Stimulated activated CD4-positive, alpha-beta T cell treated with anti-CD3 and anti-CD28 coated beads, Interleukin-15, amount 100 ng/mL, for 48 hours (primary cell): Measurements from ENCODE around the gene SPOCK1.

Source experiments
- DNase-seq, 2 donors: peaks; one replicate each; pipeline ENCODE4 v3.0.0-alpha.2; 2020; ENCODE audit warnings: low read depth in 2 of 2

The SPOCK1 gene

DNA sequence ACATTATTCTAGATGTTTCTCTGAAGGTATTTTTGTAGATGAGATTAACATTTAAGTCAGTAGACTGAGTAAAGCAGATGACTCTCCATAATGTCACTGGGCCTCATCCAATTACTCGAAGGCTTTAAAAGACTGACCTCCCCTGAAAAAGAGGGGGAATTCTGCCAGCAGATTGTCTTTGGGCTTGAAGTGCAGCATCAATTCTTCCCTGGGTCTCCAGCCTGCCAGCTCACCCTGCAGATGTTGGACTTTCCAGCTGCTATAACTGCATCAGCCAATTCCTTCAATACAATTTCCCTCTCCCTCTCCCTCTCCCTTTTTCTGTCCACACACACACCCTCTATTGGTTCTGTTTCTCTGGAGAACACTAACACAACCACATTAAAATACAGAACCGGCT lies 472.8 kb downstream of the SPOCK1 start:
- DNase-seq, result no peak

DNA sequence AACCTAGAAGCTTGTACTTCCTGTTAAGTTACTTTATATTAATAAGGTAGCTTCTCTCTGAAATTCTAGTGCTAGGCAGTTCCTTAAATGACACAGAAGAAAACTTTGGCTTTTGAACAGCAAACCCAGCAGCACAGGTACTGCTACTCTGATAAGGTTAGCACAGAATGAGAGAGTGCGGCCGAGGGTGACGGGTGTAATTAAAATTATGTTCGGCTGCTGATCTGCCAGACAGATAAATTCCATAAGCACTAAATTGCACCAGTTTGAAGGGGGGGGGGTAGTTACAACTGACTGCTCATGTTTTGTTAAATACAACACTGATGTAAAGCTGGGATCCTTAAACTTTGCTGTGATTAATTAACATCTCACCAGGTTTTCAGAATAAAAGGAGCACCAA lies 475.1 kb downstream of the SPOCK1 start:
- DNase-seq, result no peak

DNA sequence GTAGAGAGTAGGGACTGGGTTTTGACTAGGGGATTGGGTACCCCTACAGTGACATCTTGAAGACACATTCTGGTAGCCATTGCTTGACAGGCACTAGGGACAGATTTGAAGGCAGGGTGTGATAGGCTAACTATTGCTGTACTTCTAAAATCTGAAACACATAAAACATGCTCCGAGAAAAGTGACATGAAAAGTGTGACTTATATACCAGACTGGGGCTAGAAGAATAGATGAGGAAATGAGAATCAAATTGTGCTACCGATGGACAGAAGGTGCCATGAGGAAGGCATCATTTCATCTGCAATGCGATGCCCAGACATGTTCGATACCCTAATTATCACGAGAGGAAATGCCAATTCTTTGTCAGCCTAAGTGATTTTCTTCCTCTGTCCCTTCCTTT lies 475.8 kb downstream of the SPOCK1 start:
- DNase-seq, result no peak

DNA sequence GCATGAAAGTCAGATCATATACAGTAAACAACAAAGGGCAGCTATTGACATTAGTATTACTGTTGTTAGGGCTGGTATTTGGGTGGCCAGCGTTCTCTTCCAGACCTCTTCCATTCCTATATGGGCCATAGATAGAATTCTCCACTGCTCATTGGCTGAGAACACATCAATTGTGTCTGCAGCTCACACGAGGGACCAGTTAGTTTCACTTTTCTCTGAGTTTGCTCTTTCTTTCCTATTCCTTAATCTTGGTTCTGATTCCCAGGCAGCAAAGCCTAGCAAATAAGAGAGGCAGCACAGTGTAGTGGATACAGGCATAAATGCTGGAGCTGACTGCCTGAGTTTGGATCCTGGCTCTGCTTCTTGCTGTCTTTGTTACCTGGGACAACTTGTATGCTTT lies 476.4 kb downstream of the SPOCK1 start:
- DNase-seq, result no peak

DNA sequence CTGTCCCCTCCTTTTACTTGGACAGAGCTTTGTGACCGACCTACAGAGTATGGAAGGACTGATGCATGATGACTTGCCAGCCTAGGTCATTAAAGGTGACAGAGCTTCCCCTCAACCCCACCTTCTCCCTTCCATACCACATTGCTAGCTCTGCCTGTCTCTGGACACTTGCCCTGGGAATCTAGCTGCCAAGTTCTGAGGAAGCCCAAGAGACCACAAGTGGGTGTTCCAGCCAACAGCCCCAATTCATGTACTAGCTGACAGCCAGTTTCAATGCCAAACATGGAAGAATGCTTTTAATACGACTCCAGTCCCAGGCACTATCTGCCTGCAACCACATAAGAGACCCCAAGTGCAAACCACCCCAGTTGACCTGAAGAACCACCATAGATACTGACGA lies 477.1 kb downstream of the SPOCK1 start:
- DNase-seq, result no peak

DNA sequence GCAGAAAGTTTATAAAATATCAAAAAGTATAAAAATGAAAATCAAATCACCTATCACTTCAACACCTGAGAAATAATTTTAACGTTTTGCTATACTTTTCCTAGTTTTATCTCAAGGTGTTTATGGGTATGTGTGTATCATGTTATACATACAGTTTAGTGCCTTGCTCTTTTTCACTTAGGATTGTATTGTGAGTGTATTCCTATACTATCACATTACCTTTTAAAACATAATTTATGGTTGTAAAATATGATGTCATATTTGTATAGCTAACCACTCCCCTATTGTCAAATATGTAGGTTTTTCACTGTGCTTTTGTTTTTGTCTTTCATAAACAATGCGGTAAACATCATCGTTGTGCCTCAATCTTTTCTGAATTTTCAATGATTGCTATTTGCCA lies 479.9 kb downstream of the SPOCK1 start:
- DNase-seq, result no peak

DNA sequence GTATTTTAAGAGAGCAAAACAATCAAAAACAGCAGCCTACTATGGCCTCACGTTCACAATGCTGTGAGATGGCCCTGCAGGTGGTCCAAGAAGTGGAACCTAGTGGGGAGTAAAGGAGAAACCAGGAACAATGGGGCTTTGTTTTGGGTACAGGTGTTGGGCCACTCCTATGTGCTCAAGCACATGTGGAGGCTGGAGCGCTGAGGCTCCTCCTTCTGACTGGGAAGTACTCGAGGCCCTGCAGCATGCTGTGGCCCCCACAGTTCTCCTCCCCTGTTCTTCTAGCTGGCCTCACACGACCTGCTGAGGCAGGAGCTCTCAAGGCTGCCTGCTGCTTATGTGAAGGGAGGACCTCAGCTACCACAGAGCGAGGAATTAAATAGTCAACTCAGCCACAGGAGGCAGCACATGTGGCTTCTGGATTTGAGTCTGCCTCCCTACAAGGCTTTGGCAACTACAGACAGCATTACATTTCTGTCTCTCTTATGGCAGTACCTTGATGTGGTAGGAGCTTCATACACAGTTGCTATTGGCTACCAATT lies 482.3 kb downstream of the SPOCK1 start:
- no peak for DNase-seq

DNA sequence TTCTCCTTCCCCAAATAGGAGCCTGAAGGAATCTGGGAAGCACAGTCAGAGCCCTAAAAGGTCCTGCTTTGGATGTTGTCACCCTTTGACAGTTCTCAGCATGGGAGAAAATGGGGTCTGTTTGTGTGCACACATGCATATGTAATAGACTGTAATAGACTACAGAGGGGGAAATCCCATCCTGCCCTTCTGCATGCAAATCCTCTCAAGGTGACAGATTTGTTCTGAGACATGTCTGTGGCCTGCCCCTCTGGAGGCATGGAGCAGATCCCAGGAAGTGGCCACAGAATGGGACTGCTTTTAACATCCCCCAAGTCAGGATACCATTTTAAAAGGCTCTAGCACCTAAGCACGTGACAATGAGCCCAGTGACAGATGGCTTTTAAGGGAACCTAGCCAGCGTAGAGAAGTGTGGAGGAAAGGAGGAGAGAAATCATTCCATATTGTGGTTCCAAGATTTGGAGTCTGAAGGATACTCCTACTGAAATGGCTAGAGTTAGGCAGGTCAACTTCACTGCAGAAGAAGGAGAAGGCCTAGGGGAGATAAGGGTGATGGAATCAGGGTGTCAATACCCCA lies 483.5 kb downstream of the SPOCK1 start:
- DNase-seq, result no peak

DNA sequence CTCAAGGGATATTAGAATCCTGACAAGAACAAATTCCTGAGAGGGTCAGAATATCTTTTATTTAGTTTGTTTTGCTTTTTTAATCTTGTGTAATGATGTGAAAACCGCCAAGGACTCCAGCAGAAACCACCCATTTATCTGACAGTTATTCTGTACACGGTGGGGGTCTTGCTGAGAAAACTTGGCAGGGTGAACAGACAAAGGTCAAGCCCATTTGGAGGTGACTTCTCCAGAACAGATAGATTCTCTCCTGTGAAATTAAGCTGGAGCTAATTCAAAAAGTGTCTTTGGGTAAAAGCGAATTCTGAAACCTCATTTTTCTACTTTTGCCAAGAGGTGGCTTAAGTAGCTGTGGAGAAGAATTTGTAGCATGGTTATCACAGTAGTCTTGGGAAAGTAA lies 484.4 kb downstream of the SPOCK1 start:
- DNase-seq, result no peak

DNA sequence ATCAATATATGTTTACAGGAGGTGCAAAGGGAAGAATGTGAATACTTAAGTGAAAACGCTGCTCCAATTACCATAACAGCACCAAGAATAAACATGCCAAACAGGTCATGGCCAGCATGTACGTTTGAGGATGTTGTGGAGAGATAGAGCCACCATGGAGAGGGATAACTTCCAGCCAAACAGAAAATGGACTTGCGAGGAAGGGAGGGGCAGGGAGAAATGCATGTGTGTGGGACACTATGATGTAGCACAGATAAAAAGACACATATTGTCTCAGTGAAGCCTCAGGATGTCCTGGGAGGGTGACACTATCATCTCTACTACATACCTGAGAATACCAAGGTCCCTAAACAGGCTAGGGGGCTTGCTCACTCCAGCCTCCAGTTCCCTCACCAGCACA lies 488.9 kb downstream of the SPOCK1 start:
- DNase-seq, result no peak

DNA sequence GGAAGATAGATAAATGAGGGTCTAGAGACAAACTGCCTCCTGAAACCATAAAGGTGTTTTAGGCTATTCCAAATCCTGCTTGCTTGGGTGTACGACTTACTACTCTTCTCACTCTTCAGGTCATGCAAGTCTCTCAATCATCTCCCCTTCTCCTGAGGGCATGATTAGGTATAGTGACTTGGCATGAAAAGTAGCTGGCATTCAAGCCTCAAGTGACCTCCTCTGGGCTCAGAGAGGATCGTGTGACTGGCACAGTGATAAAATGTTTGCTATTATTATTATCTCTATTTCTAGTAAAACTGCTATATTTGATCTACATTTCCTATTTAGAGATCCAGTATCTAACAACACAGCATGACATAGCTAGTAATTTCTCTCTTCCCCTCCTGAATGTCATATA lies 494.8 kb downstream of the SPOCK1 start:
- no peak for DNase-seq

DNA sequence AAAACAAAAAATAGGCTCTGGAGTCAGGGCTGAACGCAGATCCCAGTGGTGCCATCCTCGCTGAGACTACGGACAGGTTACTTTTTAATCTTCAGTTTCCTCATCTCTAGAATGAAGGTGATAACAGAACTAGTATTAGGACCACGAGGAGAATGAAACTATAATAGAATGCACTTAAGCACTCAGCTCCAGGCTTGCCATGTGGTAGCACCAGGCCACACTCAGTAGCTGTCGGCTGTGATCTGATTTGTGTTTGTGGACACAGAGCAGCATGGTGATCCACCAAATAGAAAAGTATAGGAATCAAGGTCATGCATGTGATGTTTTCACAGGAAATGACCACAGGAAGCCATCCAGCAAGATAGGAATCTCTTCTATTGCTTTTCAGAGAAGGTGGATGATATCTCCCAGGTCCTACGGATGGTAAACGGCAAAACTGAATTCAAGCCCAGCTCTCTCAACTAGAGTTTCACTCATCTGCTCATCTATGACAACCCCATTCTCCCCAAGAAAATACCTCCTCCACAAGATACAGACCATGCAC lies 498.0 kb downstream of the SPOCK1 start:
- DNase-seq, result no peak

DNA sequence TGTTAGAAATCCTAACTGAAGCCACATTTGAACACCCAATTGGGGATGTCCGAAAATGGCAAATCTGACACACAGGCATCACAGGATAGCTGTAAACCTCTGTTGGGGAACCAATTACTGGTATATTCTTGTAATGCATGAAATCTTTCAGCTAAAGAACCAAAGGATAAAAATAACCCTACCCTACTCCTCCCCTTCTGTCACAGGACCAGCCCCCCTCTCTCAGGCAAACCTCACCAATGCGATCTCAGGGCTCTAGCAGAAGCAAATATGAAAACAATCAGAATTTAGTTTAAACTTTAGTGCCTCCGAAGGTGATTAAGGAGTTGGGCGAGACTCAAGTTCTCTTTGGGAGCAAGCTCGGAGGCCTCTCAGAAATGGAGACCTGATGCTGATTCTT lies 499.3 kb downstream of the SPOCK1 start:
- DNase-seq, result no peak

DNA sequence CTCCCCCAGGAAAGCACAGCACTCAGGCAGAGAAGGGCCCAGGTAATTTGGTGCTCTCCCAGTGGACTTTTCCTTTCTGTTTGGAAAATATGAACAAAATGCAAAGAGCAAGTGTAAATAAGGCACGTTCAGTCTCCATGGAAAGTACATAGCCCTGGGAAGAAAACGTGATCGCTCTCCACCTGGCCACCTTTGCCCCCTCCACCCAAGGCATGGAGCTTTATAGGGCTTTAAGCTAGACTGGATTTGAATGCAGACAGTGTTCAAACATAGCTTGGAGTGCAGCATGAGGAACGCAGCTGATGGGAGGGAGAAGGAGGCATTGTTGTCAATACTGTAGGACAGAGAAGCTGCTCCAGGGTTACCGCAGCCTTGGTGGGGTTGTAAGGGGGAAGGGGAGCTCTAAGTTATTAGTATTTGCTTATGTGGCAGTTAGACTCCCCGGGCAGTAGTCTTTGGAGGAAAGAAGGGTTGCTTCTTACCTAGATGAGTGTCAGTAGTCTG lies 500.2 kb downstream of the SPOCK1 start:
- DNase-seq, result no peak

DNA sequence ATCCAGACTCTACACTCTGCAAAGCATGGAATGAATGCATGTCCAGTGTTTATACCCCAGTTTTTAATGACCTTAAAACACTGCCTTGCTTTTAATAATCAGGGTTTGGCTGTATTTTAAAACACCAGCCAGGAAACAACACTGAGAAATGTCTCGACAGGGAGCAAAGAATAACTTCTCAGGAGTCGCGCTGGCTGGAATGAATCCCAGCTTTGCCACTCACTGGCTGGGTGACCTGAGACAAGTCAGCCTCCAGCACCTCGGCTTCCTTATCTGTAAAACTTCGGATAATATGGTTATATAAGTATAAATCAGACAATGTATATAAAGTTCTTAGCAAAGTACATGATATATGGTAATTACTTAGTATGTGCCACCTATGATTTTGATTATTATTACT lies 505.0 kb downstream of the SPOCK1 start:
- no peak for DNase-seq

DNA sequence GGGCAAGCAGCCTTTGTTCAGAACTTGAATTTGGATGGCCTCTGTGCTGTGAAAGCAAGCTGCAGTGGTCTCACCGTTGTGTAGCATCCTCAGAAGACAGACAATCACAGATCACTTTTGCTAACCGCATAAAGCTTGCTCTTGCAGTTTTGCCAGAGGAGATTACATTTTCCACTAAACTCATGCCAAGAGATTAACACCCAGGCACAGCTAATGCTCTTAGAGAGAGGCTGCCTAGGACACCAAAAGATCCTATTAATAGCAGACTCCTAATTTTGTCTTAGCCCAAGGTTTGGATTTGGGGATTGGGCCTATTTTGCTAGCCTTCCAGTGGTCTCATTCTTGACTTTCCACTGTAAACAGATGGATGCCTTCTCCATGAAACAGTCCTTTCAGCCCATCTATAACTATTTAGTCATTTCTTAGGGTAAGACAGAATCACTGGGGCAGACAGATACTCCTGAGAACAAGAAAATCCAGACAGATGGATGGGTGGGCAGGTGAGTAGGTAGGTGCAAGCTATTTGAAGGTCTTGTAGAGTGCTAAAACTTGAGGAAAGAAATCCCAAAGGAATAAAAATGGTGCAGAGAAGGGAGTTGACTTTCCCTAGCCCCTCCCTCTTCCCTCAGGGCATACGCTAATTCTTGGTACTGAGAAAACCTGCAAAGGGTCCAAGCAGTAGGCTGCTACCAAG lies 506.2 kb downstream of the SPOCK1 start:
- no peak for DNase-seq

DNA sequence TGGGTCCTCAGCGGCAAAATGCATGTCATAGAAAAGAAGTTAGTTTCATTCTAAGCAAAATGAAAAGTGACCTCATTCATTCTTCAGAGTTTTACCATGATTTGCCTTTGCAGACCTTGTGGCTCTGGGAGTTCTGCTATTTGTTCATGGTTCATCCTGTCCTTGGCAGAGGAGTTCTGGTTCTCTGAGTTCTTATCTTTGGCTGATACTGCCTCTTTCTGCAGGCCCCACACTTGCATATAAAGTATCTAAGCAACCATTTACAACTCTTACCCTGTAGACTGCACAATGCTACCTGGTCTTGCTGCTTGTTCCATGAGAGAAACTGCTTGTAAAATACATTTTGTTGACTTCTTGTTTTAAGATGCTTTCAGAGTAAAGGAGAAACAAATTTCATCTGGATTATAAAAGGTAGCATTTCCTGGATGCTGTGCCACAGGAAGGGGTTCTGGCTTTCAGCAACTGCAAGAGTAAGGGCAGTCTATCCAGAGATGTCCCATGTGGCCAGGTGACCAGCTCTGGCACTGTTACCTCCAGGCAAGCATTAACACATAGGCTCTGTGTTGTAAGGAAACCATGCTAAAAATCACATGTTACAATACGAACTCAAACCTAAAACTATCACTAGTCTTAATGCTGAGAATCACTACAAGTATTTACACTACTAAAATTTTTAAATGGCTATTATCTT lies 513.2 kb downstream of the SPOCK1 start:
- no peak for DNase-seq

DNA sequence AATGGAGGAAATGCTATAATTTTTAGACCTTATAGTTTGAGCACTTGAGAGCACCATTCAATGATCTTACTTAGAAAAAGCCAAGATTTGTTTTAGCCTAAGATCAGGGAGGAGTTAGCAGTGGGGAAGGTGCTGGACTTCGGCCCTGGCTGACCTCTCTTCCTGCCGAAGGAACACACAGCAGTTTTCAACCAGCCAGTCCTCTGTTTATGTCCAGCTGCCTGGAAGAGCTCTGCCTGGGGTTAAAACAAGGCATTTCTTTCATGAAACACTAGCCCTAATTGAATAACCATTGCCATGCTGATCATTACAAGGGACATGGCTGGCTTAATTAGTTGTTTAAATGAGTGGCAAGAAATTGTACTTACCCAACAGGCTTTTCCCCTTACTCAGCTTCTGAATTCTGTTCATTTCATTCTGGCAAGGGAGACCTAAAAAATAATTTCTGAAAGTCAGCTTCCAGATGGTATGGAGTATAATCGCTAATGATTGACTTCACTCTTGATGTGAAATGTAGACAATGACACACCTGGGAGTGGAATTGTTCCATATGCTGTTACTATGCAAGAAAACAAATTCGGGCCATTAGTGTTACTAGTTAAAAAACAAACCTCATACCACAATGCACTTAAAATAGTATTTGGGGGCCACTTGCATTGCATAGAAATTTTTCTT lies 514.2 kb downstream of the SPOCK1 start:
- no peak for DNase-seq

DNA sequence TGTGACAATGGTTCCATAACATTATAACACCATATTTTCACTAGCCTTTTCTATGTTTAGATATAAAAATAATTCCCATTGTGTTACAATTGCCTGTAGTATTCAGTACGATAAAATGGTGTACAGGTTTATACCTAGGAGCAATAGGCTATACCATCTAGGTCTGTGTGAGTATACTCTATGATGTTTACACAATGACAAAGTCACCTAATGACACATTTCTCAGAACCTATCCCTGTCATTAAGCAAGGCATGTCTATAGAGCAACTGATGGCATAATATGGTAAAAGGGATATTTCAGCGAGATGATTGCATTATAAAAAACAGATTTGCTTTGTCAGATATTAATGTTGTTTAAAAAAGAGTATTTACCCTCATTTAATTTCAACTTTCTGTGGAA lies 517.2 kb downstream of the SPOCK1 start:
- DNase-seq, result no peak

DNA sequence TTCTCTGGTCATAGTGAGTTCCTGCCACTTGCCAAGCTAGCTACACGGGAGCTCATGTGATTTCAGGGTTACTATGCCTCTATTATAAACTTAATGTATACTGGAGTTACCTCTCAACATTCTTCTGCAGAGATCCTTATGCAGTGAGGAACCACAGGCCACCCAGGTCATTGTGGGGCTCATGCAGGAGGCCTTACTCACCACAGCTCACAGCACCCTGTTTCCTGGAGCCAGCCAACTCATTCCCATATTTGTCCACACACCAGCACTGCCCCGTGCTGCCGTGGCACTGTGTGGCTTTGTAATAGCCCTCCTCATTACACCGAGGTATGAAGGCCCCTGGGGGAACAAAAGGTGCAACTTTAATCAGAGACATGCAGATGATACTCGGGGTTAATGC lies 520.0 kb downstream of the SPOCK1 start:
- DNase-seq, result no peak

DNA sequence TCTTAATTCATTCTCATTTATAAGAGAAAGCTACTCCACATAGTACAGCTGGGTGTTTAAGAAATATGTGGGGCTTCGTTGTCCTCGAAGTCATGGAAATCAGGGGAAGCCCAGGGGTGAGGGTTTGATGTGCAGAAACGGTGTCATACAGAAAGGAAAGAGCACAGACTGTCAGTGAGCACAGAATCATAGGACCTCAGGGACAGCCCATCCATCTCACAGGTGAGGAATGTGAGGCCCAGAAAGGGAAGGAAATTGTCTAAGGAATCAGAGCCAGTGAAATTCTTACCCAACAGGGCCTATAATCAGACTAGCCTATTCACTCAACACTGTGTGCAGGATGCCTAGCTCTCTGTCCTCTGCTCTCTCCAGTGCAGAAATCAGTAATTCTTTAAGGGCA lies 535.6 kb downstream of the SPOCK1 start:
- no peak for DNase-seq

DNA sequence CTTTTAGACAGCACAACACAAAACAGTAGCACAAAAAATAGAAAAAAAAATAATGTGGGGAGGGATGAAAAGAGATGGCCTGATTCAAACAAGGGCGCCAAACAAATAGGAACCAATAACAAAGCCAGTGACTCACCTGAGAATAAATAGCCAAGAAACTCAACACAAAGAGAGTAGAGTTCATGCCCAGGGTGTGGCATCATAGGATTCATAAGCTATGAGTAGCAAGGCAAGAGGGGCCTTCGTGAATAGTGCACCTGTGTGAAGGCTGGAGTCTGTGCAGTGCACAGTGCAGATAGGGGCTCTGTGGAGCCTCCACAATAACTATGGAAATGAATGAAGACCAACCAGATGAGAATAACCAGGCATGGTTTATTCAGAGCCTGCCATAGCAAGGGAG lies 541.7 kb downstream of the SPOCK1 start:
- DNase-seq, result no peak
